ENCODE measurements around the gene PTPRCAP. TPM values are rescaled to one million over a fixed set of nuclear protein-coding genes. Genes with fewer than 3 reads are reported as not detected.
"Not testable (repeated sequence)": the region's sequence is repeated elsewhere in the genome, so short reads cannot be mapped to it uniquely, and the experiment has no call there.

Gene PTPRCAP
- total RNA-seq, 1 experiment from 2014 or later, result 1.5 TPM

DNA sequence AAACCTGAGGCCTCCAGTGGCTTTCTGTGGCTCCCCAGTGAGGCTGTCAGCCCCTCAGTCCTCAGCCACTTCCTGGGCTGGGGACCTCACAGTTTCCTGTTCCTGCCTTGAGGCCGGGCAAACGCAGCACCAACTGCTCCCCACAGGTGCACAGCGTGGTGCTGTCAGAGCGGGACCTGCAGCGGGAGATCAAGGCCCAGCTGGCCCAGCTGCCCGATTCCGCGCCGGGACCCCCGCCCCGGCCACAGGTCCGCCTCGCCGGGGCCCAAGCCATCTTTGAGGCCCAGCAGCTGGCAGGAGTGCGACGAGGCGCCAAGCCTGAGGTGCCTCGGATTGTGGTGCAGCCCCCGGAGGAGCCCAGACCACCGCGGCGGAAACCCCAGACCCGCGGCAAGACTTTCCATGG lies 28.2 kb downstream of the PTPRCAP start:
- DNase-seq (ENCODE audit: low spot score), result no peak

- DNase-seq (ENCODE audit: low spot score), result no peak
These were observed 28.9 kb downstream of the PTPRCAP start for GRCh38 chr11:67408437-67409200.

DNA sequence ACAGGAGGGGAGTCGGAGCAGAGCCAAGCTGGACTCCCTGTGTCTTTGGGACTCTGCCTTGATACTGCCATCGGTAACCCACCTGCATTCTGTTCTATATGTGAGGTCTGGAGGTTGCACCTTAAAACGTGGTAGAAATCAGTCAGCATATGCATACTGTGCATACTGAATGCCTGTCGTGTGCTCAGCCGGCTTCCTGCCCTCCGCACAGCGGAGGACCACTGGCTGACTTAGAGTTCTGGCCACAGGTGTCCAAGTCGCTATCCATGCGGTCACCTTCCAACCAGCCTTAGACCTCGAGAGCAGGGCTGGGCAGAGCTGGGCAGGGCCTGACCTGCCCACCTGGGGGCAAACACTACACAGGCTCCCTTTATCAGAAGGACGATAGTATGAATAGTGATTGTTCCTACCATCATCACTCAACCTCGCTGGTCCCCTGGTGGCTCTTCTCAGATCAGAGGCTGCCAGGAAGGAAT lies 29.8 kb downstream of the PTPRCAP start:
- DNase-seq (ENCODE audit: low spot score), result no peak

GRCh38 chr11:67406969-67407687 lies 30.4 kb downstream of the PTPRCAP start:
- DNase-seq (ENCODE audit: low spot score), result no peak

- DNase-seq (ENCODE audit: low spot score), result no peak
These were observed 31.0 kb downstream of the PTPRCAP start for GRCh38 chr11:67406420-67406968.

GRCh38 chr11:67405688-67406339 lies 31.7 kb downstream of the PTPRCAP start:
- DNase-seq (ENCODE audit: low spot score), result no peak

GRCh38 chr11:67405196-67405567 lies 32.3 kb downstream of the PTPRCAP start:
- DNase-seq (ENCODE audit: low spot score), result no peak

DNA sequence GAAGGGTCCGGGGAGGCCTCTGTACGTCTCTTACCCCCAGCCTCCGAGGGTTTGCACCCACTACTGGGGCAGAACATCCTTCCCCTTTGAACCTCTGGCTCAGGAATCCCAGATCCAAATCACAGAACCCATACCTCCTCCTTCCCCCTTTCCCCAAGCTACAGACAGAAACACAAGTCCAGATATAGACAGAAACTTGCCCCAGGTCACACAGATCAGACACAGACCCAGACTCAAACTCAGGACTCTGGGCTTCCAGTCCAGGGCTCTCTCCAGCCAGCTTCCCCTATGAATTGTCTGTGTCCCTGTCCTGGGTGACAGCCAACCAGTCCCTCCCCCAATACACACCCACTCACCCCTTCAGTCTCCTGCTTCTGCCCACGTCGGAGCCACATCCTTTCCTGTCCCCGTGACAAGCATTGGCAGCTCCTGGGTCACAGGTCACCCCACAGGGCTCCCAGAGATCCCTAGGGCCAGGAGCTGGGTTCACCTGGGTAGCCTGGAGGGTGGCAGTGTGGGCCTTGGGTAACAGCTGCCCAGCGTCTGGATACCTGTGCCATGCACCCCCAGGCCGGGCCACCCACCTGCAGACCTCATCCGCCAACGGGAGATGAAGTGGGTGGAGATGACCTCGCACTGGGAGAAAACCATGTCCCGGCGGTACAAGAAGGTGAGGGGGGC lies 32.8 kb downstream of the PTPRCAP start:
- no peak for DNase-seq (ENCODE audit: low spot score)

- DNase-seq (ENCODE audit: low spot score), result not testable (repeated sequence)
These were observed 34.4 kb downstream of the PTPRCAP start for GRCh38 chr11:67403085-67403484.

DNA sequence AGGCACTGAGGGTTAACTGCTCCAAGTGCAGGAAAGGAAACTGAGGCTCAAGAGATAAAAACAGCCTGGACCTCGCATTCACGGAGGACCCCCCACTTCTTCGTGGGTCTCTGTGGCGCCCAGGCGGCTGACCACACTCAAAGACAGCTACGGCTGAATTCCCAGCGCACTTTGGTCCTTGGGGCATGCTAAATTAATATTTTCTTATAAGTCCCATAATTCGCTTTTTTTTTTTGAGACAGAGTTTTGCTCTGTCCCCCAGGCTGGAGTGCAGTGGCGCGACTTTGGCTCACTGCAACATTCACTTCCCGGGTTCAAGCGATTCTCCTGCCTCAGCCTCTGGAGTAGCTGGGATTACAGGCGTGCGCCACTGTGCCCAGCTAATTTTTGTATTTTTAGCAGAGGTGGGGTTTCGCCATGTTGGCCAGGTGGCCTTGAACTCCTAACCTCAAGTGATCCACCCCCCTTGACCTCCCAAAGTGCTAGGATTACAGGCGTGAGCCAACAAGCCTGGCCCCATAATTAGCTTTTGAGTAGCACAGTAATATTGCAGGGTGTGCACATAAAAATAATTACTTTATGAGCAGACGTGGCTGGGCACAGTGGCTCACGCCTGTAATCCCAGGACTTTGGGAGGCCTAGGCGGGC lies 35.2 kb downstream of the PTPRCAP start:
- not testable (repeated sequence) for DNase-seq (ENCODE audit: low spot score)

DNA sequence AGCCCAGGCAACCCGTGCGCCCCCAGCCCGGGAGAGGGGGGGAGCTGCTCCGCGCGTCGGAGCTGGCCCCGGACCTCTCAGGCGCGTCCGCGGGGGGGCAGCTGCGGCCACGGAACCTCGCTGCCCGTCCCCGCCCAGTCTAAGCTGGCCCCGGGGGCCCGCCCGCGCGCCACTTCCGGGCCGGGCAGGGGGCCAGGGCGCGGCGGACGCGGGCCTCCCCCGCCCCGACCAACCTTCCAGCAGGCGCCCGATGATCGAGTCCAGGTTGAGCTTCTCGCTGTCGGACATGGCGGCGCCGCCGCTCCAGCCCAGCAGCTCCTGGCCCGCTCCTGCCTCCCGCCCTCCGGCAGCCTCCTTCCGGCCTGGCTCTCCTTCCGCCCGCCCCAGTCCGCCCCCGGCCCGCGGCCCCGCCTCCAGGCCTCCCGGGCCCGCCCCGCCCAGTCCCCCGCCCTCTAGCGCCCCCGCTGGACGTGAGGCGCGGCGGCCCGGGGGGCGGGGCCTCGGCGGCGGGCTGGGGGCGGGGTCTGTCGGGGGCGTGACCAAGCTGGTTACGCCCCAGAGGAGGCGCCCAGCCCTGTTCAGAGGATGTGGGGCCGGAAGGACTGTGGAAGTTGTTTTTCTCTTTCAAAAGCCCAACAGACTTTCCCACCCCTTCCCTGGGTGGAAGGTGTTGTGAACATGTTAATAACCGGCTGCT lies 35.8 kb downstream of the PTPRCAP start, which contains the start of gene PPP1CA:
TSS of gene PPP1CA (minus strand) at position 364 of the 697 bp plus-strand sequence. CDS start at position 288, 76 bp downstream.
- peak; percentile 69 for DNase-seq (ENCODE audit: low spot score)

DNA sequence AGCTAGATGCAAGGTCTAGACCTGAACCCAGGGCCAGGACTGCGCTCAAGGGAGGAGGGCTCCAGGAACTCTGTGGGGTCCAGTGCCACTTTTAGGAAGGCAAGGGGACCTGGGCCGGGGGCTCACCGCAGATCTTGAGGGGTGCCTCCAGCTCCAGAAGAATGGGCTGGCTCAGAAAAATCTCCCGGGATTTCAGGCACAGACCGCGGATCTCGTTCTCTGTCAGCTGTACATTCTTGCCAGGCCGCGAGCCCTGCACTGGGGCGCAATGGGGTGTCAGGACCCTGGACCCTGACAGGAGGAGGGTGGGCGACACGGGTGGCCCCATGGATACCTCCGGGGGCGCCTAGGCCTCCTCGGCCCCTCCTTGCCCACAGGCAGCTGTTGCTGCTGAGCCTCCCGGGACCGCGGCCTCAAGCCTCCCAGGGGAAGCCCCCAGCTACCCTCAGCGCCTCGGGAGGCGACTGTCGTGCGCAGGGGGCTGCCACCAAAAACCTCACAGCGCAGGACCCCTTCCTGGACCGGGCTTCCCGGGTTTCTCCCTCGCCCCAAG lies 36.5 kb downstream of the PTPRCAP start:
- DNase-seq (ENCODE audit: low spot score), result no peak

- no peak for DNase-seq (ENCODE audit: low spot score)
These were observed 37.1 kb downstream of the PTPRCAP start for GRCh38 chr11:67400251-67400941.

DNA sequence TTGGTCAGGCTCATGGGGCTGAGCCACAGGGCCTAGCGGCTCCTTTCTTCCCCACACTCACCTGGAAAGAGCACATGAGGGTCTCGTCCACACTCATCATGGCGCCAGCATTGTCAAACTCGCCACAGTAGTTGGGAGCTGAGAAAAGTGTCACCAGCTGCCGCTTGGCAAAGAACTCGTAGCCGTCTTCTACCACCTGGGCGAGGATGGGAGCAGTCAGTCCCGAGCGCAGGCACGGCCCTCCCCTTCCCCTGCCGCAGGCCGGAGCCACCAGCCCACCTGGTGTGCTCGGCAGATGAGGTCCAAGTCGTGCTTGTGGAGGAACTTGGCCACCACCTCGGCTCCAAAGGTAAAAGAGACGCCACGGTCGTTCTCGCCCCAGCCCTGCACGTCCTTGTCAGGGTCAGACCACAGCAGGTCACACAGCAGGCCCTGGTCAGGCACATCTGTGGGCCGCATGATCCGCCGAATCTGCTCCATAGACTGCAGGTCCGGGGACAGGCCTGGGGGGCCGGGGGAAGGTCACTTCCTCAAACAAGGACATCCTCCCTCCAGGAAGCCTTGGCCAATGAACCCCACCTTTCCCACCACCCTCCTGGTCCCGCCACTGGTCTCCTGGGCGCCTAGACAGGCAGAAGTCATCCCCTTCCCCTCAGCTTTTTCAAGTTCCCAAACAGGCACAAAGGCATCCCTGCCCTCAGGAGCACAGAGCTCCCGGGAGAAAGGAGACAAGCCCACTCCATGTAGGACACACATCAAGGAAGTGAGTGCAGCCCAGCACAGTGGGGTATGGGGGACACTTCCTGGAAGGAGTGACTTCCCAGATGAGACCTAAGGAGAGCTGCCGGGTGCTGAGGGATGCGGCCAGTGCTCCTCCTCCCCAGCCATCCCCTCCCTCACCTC lies 38.6 kb downstream of the PTPRCAP start:
- DNase-seq (ENCODE audit: low spot score), result no peak

DNA sequence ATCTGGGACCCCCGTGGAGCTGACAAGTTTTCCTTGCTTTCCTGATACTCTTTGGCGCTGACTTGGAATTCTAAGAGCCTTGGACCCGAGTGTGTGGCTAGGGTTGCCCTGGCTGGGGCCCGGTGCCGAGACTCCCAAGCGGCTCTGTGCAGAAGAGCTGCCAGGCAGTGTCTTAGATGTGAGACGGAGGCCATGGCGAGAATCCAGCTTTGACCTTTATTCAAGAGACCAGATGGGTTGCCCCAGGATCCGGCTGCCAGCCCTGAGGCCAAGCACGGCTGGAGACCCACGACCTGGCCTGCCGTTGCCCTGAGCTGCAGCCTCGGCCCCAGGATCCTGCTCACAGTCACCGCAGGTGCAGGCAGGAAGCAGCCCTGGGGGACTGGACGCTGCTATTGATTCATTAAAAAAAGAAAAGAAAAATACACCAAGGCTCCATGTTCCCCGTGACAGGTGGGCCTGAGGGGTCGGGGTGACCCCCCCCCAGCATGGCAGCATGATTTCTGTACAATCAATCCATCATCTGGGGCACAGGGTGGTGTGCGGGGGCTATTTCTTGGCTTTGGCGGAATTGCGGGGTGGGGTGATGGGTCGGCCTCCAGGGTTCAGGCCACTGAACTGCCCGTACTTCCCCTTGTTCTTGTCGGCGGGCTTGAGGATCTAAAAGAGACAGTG lies 39.4 kb downstream of the PTPRCAP start:
- no peak for DNase-seq (ENCODE audit: low spot score)

DNA sequence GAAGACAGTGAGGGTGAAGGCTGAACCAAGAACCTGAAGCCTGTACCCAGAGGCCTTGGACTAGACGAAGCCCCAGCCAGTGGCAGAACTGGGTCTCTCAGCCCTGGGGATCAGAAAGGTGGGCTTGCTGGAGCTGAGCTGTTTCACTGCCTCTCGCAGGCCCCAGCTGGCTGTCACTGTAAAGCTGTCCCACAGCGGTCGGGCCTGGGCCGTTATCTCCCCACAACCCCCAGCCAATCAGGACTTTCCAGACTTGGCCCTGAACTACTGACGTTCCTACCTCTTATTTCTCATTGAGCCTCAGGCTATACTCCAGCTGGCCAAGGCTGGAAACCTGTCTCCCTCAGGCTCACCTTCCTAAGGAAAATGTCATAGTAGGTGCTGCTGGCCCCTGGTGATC lies 39.9 kb downstream of the PTPRCAP start:
- no peak for DNase-seq (ENCODE audit: low spot score)

- DNase-seq (ENCODE audit: low spot score), result no peak
These were observed 40.7 kb downstream of the PTPRCAP start for GRCh38 chr11:67396587-67397389.

Measured in A172 (cell line).